HG02973 (cell line): Measurements from ENCODE around the gene RNF148.

ENCODE experiments used
- ATAC-seq: cut with Tn5 transposase; IDR thresholded peaks from one replicate; pipeline ENCODE4 v1.9.1; 2021; ENCODE audit warnings: moderate library complexity; ENCODE audit not compliant: unreplicated experiment

The RNF148 gene, protein sequence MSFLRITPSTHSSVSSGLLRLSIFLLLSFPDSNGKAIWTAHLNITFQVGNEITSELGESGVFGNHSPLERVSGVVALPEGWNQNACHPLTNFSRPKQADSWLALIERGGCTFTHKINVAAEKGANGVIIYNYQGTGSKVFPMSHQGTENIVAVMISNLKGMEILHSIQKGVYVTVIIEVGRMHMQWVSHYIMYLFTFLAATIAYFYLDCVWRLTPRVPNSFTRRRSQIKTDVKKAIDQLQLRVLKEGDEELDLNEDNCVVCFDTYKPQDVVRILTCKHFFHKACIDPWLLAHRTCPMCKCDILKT

DNA sequence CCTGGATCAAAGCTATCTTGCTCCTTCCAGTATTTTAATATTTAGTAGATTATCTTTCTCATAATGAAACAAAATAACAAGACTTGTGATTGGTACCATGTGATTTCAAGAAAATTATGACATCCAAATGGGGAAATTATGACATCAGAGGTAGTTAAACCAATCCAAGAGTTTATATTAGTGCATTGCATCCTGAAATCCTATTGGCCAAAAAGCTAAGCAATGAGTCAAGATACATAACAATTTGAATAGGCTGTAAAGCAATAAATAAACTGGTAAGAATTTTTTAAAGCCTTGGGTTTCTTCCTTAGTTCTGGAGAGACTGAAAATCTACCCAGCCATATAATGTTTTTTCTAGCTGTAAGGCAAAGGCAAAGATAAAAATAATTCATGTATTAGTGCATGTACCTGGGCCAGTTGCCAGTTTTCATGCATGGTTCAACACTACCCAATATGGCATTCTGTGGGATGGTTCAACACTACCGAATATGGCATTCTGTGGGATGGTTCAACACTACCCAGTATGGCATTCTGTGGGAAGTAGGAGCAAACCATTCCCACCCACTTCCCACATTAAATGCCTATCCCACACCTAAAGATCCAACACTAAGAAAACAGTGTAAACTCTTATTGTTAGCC lies at the start of gene RNF148:
Gene RNF148, minus strand, starts transcription at position 51 of the 639 bp plus-strand sequence. CDS start 172 bp downstream, outside the sequence.
- ATAC-seq, result no peak

DNA sequence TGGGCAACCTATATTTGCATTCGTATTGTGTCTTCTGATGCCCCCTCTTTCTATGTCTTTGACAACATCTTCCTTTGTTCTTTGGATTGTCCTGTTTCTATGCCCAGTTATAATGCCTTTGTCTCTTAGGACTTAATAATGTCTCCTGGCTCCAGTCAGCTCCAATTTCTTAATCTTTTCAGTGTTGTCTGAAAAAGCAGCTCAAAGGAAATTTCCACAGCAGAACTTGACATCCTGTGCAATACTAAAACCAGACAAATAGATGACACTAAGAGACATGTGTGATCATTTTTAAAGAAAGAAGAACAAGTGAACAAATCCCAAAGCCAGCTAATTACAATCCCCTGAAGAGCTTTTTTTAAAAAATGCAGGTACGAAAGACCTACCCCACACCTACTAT lies 47.7 kb upstream of the RNF148 start:
- no peak for ATAC-seq

DNA sequence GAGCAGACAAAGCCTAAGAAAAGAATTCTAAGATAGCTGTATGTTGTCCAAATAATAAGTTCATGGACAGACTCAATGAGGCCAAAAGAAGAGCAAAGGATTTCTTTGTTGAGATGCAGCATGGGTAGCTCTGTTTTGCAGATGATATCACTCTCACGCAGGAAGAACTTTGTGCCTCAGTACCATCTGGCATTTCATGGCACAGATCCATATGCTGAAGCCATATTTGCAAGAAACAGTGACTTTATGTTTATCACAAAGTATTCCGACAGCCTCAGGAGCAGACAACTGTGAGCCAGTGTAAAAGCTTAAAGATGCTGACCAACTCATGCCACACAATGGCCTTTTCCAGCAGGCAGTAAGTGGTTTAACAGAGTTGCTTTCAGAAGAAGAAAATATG lies 45.5 kb upstream of the RNF148 start:
- no peak for ATAC-seq

DNA sequence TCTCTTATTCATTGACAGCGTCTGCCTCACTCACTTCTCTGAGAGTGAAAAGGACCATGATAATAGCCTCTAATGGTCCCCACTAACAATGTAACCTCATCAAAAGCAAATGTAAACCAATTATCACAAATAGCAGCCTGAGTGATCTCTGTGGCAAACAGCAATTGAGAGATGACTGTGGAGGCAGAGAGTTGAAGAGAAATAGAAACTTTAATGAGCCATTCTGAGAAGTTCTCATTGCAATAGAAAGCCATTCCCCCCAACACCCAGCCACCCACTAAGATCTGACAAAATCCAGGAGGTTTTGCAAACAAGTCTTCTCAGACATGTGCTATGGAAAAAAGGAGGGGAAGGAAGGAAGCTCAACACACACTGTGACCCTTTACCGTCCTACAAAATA lies 44.2 kb upstream of the RNF148 start:
- ATAC-seq, result no peak

DNA sequence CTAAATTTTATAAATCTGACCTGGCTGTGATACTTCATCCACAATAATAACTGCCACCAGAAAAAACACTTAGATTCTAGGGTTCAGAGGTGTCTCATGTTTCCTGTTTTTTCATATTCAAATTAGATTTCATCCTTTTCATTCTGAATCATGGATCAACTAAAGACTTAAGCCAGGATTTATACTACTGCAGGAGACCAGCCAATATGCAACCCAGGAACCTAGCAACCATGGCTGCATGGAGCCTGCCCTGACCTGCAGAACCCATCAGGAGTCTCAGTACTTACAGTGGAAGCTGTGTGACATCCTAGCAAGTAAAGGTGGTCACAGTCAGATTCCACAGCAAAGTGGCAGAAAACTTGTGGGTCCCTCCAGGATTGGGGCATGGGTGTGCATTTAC lies 40.5 kb upstream of the RNF148 start:
- ATAC-seq, result no peak

DNA sequence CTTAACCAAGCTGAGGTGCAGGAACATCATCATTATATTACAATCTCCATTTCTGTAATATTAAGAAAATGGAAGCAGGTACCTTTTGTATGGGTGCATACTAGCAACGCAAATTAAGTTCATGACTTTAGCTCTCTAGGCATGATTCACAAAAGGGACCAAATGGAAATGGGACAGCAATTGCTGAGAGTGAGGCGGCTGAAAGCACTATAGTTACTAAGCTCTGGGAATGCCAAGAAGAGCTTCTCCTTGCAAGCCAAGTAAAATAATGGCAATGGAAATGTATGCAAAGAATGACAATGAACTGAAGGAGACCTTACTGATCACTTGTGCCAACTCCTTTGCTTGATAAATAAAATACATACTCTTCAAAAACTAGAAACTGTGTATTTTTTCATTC lies 36.2 kb upstream of the RNF148 start:
- ATAC-seq, result no peak

DNA sequence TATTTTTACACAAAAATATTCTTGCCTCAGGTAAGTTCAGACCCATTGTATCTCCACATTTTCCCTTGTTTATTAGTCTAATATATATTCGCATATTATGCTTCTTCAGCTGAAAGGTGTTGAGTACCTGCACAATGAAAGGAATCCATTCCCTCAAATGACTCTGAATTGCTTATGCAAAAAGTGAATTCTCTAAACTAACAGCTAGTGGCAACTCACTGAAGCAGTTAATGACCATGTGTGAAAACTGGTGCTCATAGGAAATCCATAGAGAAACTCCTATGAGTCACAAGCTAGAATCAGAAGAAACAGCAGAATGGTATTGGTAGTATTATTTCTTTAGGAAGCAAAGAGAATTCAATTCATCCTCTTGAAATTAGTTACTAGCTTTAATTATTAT lies 33.5 kb upstream of the RNF148 start:
- ATAC-seq, result no peak

DNA sequence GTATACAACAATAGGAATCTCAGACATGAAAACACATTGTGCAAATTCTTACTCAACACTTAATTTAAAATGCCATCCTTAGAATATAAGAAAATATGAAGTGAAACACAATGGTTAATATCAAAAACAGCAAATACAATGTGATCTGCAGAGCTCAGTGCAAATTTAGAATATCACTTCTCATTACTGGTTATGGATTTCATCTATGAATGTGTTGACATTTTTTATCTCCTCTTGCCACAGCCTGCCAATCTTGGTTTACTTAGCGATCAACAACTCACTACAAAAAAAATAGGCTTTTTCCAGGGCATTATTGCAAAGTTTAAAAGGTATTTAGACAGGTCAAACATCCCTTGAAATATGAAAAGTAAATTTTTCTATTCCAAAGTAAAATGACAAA lies 25.0 kb upstream of the RNF148 start:
- no peak for ATAC-seq

DNA sequence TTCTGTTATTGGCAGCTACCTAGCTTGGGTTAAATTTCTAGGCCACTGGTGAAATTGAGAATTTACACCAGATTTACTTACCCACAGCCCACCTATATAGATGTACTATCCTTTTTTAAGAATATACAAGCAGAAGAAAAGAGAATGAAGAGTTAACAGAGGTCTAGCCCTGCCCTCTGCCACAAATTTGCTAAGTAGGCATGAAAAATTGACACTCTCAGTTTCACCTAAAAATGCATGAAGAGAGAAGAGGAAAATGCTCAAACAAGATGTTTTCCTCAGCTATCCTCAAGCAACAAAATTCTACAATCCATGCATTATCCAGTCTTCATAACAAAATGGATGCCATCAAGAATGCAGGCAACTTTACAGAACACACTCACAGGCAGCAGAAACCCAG lies 24.6 kb upstream of the RNF148 start:
- no peak for ATAC-seq

DNA sequence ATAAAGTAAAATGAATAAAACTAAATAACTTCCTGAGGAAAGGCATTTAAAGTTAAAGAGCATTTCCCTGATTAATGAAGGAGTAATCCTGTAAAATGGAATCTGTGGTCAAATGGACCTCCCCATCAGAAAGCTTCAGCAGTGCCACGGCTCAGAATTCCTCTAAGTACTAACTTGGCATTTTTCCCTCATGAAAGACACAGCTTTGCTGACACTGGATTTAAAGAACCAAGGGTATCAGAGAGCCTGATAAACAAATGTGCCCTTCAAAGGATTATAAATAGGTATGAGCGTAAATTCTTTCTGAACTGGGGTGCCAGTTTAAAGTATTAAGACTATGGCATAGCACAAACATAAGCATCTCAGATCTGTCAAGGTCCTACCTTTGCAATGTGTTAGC lies 24.2 kb upstream of the RNF148 start:
- ATAC-seq, result no peak

DNA sequence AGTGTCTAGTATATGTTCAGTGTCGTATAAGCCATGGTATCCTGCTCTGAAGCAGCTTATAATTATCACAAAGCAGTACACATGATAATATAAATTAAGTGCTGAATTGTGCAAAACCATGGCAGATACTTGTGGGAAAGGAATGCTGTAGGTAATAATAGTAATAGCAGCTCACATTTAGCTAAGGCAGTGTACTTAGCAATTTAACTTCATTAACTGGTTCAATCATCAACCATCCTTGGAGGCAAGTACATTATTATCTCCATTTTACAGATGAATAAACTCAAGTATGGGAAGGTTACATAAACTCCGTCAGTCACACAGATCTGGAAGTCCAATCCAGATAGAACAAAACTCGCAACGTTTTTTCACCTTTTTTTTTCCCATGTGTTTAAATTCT lies 21.6 kb upstream of the RNF148 start:
- ATAC-seq, result no peak

DNA sequence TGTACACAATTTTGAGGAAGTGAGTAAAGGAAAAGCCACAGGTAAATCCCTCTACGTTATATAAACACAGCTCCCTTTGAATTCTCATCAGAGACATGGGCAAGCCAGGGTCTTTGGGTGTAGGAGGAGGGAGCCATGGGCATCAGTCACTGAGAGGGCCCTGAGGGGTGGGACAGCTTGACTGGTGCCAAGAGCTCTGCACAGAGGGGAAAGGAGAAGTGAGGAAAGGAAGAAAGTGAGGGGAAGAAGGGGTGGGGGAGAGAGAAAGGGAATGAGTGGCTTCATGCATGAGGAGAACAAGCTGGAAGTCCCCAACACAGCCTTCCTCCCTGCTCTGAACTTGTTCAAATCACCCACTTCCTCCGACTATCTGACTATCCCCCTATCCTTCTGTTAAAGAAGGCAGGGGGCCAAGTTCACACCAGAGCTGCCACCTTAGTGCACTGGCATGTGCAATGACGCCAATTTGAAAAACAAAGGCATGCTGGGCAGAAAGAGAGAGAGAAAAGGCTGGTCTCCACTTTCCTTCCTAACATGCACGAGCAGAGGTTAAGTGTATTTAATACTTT lies 16.4 kb upstream of the RNF148 start:
- ATAC-seq, result no peak

DNA sequence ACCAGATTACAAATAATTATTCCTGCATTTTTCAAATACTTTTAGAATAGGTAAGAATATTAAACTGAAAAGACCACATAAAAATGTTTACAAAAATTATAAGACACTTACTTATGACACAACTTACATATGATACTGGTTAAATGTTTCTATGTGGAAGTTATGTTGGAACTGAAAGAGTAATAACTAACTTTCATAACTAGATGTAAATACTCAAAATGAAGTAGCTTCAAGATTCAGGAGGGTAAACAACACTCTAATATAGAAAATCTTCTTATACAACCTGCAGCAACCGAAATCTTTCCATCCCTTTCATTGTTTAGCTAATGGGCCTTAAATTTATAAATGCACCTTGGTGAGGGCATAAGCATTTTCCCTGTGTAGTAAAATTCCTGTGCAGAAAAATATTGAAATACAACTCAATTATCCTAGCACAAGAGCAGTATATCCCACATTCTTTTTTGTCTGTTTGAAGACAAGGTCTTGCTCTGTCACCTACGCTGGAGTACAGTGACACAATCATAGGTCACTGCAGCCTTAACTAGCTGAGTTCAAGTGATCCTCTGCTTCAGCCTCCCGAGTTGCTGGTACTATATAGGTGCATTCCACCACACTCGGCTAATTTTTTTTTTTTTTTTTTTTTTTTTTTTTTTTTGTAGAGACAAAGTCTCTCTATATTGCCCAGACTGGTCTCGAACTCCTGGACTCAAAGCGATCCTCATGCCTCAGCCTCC lies 14.8 kb upstream of the RNF148 start:
- no peak for ATAC-seq

DNA sequence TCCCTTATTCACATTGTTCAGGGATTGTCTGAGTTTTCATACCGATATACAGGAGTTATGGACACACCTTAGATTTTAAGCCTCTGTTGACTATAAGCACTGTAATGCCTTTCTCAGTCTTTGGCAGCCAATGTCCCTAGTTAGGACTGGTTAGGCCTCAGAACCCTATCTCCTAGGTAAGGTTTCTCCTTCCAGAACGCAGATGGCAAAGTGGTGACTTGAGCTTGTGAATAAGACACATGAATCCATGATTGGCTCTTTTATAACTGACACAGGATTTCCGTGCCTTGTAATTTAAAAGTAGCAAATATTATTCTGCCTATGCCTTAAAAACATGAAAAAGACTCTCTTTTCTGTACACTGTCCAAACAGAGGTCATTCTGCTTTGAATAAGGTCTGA lies 12.5 kb upstream of the RNF148 start:
- no peak for ATAC-seq

DNA sequence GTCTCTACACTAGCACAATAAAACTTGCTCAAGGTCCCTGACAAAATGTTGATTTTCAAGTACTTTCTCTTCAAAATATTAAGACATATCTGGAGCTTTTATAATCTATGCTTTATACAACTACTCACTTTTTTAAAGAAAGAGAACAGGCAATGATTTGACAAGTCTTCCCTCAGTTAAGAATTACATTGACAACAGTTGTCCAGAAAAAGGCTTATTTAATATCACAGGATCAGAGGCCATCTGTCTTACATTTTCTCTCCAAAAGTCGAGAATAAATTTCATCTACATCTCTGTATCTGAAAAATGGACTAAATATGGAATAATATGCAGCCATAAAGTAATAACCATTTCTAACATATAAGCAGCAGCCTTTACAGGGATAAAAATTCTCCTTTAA lies 8.2 kb upstream of the RNF148 start:
- ATAC-seq, result no peak

DNA sequence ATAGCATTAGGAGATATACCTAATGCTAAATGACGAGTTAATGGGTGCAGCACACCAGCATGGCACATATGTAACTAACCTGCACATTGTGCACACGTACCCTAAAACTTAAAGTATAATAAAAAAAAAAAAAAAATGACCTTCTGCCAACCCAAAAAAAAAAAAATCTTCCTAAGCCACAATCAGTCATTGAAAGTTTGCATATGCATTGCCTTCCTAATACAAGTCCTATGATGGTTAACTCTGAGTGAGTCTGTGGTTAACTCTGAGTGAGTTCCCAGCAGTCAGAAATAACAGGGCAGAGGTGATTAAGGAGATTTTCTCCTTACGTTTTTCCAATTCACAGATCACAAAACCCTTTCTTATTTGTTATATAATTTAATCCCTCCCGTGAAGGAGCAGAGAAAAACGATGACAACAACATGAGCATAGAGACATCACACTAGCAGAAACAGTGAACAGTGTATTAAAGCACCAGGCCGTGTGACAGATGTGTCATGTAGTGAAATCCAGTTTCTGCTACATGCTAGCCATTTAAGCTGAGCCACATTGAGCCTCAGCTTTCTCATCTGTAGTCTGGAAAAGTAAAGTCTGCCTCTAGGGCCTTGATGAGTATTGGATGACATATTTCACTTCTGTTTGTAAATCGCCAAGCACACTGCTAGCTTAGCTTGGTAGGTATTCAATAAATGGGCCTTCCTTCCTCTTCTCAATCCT lies 7.4 kb upstream of the RNF148 start:
- ATAC-seq, result no peak

DNA sequence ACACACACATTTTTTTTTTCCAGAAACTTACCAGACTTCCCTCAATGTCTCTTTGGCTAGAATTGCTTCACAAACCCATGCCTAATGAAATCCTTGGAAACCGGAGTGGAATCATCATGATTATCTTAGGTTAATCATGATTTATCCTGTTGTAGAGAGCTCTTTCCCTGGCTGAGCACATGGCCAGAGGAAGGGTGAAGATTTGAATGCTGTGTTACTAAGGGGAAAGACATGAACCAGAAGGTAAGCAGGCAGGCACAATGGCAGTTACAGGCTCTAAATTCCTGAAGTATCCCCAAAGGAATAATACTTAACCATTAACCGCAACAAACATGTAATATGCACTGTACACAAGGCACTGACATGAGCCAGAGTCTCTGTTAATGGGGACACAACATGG lies 4.1 kb upstream of the RNF148 start:
- ATAC-seq, result no peak

DNA sequence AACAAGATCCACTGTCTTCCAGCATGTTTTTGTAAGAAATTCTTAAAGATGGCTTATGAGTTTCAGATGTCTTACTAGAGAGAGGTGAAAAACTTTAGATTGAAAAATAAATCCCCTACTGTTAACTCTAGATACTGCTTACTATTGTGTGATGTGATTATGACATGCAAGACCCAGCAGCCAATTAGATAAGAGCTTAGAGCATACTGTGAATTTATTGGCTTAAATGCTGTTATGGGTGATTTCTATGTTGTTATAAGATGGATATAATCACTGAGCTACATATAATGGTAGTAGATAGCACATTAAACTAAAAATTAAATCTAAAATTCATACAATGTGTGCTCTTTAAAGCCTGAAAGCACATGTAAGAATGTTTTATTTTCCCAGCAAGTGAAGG lies 3.7 kb downstream of the RNF148 start, which contains the start of gene RNF133:
Gene RNF133, minus strand, starts transcription at position 101 of the 400 bp plus-strand sequence. CDS start 199 bp downstream, outside the sequence.
- no peak for ATAC-seq

DNA sequence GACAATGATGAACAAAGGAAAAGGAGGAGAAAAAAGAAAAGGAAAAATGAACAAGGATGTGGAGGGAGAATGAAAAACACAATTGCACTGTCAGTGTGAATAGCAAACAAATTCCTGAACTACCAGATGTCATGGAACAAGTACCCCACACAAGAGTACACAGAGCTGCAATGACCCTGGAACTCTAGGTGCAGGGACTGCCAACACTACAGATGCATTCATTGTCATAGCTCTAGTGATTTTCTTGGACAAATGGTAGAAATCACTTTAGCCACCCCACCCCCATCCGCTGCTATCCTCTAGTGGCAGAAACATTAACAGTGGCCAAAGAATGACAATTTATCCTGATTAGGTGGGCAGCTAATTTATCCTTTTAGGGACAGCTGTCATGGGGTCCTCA lies 6.9 kb downstream of the RNF148 start:
- no peak for ATAC-seq

DNA sequence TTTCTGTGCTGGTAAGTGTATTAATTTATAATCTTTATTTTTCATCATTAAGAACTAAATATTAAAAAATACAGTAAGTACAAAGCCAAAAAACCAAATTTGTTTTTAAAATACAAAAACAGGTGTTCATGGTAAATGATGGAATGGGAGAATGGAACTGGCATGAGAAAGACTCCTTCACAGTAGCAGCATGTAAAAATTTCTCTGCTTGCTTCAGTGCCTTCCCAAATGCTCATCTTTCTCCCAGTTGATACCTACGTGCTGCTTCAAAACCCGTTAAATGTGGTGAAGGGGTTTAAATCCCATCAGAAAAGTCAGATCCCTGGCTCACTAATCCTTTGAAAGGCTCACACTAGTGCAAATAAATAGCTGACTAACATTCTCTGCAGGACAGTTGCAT lies 8.0 kb downstream of the RNF148 start:
- no peak for ATAC-seq

DNA sequence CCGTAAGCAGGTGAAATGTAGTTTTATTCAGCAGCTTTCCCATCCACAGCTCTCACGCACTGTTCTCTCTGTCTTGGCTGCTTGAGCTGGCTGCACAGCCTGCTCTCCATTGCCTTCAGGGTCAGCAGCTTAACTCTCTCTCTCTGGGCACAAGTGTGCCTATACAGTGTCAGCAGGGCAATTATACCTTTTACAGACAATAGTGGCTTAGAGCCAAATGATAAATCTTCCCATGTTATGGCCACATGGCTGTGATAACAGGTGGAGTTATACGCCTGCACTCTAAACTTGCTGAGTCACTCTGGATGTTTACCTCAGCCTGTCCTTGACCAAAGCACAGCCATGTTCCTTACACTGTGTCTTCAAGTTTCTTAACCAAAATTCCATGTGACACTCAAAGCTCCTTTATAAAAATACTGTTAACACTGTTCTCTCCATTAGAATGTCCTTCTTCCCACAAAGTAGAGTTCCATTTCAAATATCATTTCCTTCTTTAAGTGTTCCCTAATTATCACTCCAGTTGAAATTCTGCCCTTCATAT lies 9.9 kb downstream of the RNF148 start:
- no peak for ATAC-seq
